PFSK-1 (cell line): ENCODE results near the gene HIGD1C. TPM values are rescaled to one million over a fixed set of nuclear protein-coding genes. Genes with fewer than 3 reads are reported as not detected.

Source experiments
- FOXP2 ChIP-seq: optimal IDR thresholded peaks from 2 replicates; pipeline ENCODE3; 2011; ENCODE audit warnings: borderline replicate concordance, control low read depth, inconsistent platforms; ENCODE audit not compliant: insufficient read depth; ENCODE audit errors: extremely low read length, extremely low read depth
- POLR2AphosphoS5 ChIP-seq: IDR thresholded peaks from 2 replicates; pipeline ENCODE4 v1.6.1; 2012; ENCODE audit warnings: low read depth, mild to moderate bottlenecking, control low read depth, low read length, moderate library complexity
- SIN3A ChIP-seq: IDR thresholded peaks from 2 replicates; pipeline ENCODE4 v1.6.1; 2012; ENCODE audit warnings: mild to moderate bottlenecking, low read length, moderate library complexity, borderline replicate concordance; ENCODE audit not compliant: insufficient read depth
- TAF1 ChIP-seq: IDR thresholded peaks from 2 replicates; pipeline ENCODE4 v1.6.1; 2012; ENCODE audit warnings: low read length, control low read depth, borderline replicate concordance; ENCODE audit not compliant: insufficient read depth
- polyA plus RNA-seq: library from polyadenylated mRNA; unstranded; fragments of >200 nt; gene quantifications from one replicate; pipeline ENCODE4 v1.2.1, GENCODE V29; 2012; ENCODE audit warnings: low read depth, missing spikeins; ENCODE audit not compliant: insufficient read length
- TF ChIP-seq, protein P1 (sequence below), 2 experiments: IDR thresholded peaks; 2 replicates each; pipeline versions ENCODE4 v1.6.1 to v1.8.0; 2011 to 2012; ENCODE audit warnings: low read depth in 2 of 2, low read length in 2 of 2, control low read depth in 1 of 2, inconsistent platforms in 1 of 2, mild to moderate bottlenecking in 1 of 2, moderate library complexity in 1 of 2; ENCODE audit not compliant: insufficient read depth in 1 of 2

Gene HIGD1C
- polyA plus RNA-seq, result not detected

DNA sequence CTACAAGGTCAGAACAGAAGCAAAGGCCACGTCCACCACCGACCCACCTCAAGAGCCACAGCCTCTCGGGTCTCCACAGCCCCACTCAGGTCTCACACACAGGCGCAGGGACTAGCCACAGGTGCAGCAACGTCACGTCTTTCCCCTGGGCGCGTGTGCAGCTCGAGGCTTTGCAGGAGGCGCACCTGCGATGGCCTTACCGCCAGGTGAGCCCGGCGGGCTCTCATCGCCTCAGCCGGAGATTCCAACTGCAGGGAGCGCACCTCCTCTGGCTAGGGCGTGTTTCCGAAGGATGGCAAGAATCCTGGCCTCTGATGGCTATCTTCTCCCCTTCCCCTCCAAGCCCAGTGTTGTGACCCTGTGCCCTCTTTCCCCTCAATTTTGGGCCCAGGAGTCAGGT lies at the start of gene HIGD1C:
Gene HIGD1C, plus strand, starts transcription at position 35 of the 400 bp plus-strand sequence. CDS start 1,455 bp downstream, outside the sequence.
- TF ChIP-seq FOXP2 (no peak), TAF1 (no peak), SIN3A (no peak), POLR2AphosphoS5 (no peak)
- TF ChIP-seq, protein P1, sequence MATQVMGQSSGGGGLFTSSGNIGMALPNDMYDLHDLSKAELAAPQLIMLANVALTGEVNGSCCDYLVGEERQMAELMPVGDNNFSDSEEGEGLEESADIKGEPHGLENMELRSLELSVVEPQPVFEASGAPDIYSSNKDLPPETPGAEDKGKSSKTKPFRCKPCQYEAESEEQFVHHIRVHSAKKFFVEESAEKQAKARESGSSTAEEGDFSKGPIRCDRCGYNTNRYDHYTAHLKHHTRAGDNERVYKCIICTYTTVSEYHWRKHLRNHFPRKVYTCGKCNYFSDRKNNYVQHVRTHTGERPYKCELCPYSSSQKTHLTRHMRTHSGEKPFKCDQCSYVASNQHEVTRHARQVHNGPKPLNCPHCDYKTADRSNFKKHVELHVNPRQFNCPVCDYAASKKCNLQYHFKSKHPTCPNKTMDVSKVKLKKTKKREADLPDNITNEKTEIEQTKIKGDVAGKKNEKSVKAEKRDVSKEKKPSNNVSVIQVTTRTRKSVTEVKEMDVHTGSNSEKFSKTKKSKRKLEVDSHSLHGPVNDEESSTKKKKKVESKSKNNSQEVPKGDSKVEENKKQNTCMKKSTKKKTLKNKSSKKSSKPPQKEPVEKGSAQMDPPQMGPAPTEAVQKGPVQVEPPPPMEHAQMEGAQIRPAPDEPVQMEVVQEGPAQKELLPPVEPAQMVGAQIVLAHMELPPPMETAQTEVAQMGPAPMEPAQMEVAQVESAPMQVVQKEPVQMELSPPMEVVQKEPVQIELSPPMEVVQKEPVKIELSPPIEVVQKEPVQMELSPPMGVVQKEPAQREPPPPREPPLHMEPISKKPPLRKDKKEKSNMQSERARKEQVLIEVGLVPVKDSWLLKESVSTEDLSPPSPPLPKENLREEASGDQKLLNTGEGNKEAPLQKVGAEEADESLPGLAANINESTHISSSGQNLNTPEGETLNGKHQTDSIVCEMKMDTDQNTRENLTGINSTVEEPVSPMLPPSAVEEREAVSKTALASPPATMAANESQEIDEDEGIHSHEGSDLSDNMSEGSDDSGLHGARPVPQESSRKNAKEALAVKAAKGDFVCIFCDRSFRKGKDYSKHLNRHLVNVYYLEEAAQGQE (IDR thresholded peaks at IDR 0.05; ENCODE audit: insufficient read depth in 1 of 2, low read depth in 2 of 2, low read length in 2 of 2), result no peak

DNA sequence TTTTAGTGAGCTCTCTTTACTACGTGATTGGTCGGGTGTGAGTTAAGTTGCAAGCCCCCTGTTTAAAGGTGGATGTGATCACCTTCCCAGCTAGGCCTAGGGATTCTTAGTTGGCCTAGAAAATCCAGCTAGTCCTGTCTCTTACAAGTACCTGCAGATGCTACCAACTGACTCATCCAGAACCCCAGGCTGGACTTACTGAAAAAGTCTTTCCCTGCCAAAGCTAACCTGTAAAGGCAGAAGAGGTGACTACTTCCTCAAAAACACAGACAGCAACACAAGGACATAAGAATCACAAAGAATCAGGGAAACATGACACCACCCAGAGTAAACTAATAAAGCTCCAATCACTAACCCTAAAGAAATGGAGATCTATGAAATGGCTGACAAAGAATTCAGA lies 39.1 kb upstream of the HIGD1C start:
- TF ChIP-seq, protein P1 (IDR thresholded peaks at IDR 0.05; ENCODE audit: insufficient read depth in 1 of 2, low read depth in 2 of 2, low read length in 2 of 2), result no peak

DNA sequence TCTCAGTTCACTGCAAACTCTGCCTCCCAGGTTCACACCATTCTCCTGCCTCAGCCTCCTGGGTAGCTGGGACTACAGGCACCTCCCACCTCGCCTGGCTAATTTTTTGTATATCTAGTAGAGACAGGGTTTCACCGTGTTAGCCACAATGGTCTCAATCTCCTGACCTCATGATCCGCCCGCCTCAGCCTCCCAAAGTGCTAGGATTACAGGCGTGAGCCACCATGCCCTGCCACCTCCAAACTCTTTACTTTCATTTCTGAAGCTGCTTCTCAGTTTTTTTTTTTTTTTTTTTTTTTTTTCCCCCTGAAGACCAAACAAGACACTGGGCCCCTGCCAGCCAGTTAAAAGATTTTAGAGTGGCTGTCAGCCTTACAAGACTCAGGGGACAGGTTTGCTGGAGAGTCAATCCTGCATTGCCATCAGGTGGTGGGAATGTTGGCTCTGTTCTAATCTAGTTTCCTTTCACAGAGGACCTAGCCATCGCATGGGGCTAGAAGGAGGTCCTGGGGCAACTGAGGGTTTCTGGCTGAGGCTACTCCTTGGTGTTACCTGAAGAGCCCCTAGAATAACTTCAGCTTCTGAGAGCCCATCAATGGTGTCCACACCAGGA lies 37.4 kb upstream of the HIGD1C start:
- TF ChIP-seq SIN3A (no peak), POLR2AphosphoS5 (no peak), TAF1 (no peak)

DNA sequence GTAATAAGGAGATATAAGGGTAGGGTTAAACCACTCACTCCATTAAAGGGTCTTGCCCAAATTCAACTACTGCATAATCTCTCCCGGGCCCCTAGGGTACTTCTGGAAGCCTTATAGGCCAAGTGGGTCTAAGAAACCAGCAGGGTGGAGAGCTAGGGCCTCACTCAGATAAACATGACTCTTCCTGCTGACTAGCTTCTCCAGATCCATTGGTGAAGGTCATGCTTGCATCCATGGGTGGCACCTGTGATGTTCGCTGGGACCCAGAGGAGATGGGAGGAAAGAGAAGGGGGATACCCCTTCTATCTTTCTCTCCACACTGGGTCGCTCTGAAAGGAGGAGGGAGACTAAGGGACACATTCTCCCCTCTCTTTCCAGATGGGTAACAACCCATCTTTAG lies 36.1 kb upstream of the HIGD1C start:
- no peak for TF ChIP-seq TAF1
- TF ChIP-seq FOXP2, result no peak
- no peak for TF ChIP-seq SIN3A
- TF ChIP-seq, protein P1 (IDR thresholded peaks at IDR 0.05; ENCODE audit: insufficient read depth in 1 of 2, low read depth in 2 of 2, low read length in 2 of 2), result no peak
- TF ChIP-seq POLR2AphosphoS5, result no peak

DNA sequence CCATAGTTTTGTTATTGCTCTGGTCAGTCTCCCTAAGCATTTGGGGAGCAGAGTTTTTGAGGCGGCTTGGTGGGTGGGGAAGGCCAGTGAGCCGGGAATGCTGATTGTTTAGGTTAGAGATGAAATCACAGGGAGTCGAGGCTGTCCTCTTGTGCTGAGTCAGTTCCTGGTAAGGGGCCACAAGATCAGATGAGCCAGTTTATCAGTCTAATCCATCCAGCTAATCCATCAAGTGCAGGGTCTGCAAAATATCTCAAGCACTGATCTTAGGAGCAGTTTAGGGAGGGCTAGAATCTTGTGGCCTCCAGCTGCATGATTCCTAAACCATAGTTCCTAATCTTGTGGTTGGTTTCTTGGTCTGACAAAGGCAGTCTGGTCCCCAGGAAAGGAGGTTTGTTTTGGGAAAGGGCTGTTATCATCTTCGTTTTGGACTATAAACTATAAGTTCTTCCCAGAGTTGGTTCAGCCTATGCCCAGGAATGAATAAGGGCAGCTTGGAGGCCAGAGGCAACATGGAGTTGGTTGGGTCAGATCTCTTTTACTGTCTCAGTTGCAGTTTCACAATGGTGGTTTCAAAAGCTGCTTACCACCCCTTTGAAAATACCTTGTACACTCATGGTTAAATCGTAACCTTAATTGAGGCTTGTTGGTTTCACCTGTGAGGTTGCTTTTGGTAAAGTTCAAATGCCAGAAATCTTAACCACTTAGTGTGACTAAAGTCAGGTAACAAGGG lies 33.6 kb upstream of the HIGD1C start:
- no peak for TF ChIP-seq SIN3A
- TF ChIP-seq TAF1, result no peak
- TF ChIP-seq, protein P1 (IDR thresholded peaks at IDR 0.05; ENCODE audit: insufficient read depth in 1 of 2, low read depth in 2 of 2, low read length in 2 of 2), result no peak
- no peak for TF ChIP-seq FOXP2
- TF ChIP-seq POLR2AphosphoS5, result no peak
